Activated CD8-positive, alpha-beta memory T cell treated with anti-CD3 and anti-CD28 coated beads for 4 hours (primary cell): Measurements from ENCODE around the gene CEBPB.
"Not testable (repeated sequence)": the region's sequence is repeated elsewhere in the genome, so short reads cannot be mapped to it uniquely, and the experiment has no call there.

Experiments
- DNase-seq, 2 donors: peaks; one replicate each; pipeline ENCODE4 v3.0.0-alpha.2; 2020; ENCODE audit warnings: low read depth in 2 of 2

Gene CEBPB

GRCh38 chr20:50190251-50191064 is at the start of gene CEBPB:
Gene CEBPB, plus strand, starts transcription at chr20:50190830. Its CDS starts 204 bp downstream, at chr20:50191034.
- peak; percentile 61 to 67 for DNase-seq

- no peak for DNase-seq
Measured at GRCh38 chr20:50141018-50141675, 49.5 kb upstream of the CEBPB start.

- DNase-seq: no peak
Measured at GRCh38 chr20:50141811-50142561, 48.6 kb upstream of the CEBPB start.

GRCh38 chr20:50142812-50143211 is 47.8 kb upstream of the CEBPB start:
- no peak for DNase-seq

- no peak for DNase-seq
Measured at GRCh38 chr20:50144362-50144761, 46.3 kb upstream of the CEBPB start.

GRCh38 chr20:50145566-50145965 is 45.1 kb upstream of the CEBPB start:
- DNase-seq: no peak

GRCh38 chr20:50146214-50146613 is 44.4 kb upstream of the CEBPB start:
- DNase-seq: no peak

- peak; percentile 62 to 76 for DNase-seq
Measured at GRCh38 chr20:50146732-50147662, 43.6 kb upstream of the CEBPB start.

- no peak for DNase-seq
Measured at GRCh38 chr20:50149481-50150254, 41.0 kb upstream of the CEBPB start.

GRCh38 chr20:50151034-50151743 is 39.4 kb upstream of the CEBPB start:
- DNase-seq: no peak

GRCh38 chr20:50152394-50153152 is 38.1 kb upstream of the CEBPB start:
- DNase-seq: no peak

- DNase-seq: no peak
Measured at GRCh38 chr20:50153153-50153499, 37.5 kb upstream of the CEBPB start.

- peak; percentile 57 to 61 for DNase-seq
Measured at GRCh38 chr20:50153500-50154377, 36.9 kb upstream of the CEBPB start, which contains the start of gene PEDS1. Gene PEDS1, minus strand, starts transcription at chr20:50153723. Its CDS starts 86 bp downstream, at chr20:50153637.

GRCh38 chr20:50161494-50161893 is 29.1 kb upstream of the CEBPB start:
- DNase-seq: not testable (repeated sequence)

- no peak for DNase-seq
Measured at GRCh38 chr20:50163570-50164317, 26.9 kb upstream of the CEBPB start.

- peak; percentile 72 to 81 for DNase-seq
Measured at GRCh38 chr20:50165684-50166554, 24.7 kb upstream of the CEBPB start.
